ENCODE measurements around the gene TACO1. TPM values are rescaled to one million over a fixed set of nuclear protein-coding genes. Genes with fewer than 3 reads are reported as not detected.

TACO1 gene
- total and polyA plus RNA-seq, 9 of the 15 experiments (the other 6 are each of a cell fraction or from before 2014, with no cell fraction given), result 10.3 to 41.6 (median 30.9) TPM

- 100% methylated on average over 2 of the region's 2 CpGs for WGBS (ENCODE audit: insufficient coverage, low coverage, missing lambda C conversion rate)
- DNase-seq (ENCODE audit: extremely low read depth in 1 of 4, low spot score in 3 of 4), result no peak
Measured at GRCh38 chr17:63563339-63563738, 37.4 kb upstream of the TACO1 start.

DNA sequence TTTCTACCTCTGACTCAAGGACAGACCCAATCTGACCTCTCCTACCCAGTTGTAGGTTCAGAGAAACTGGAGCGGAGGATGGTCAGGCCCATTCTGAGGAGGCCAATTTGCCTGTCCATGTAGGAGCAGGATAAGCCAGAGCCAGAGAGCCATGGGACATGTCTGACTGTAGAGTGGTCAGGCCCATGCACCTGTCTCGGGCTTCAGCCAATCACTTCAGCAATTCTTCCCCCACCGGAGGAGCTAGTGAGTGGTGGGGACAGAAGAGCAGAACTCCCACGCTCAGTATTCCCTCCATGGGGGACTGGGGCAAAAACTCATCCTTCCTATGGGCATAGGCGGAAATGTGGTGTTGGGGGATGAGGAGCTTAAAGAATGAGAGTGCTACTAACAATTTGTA, 36.1 kb upstream of the TACO1 start:
- DNase-seq (ENCODE audit: extremely low read depth in 1 of 4, low spot score in 3 of 4) (no peak), ATAC-seq (peak; percentile 50; the same call in 2 of the 3 replicates), FAIRE-seq (peak; percentile 15)
- in situ Hi-C loops (cut with MboI), result no loop called here
- CTCF ChIA-PET (ENCODE audit: low intra/inter-chr PET ratio), result no interaction called here
- POLR2A ChIA-PET, result interaction anchor here (0.6 to 3.1 kb wide), 5 partner anchors 13 to 209 kb away, joined by 3 to 20 read pairs (median 4); partner anchors contain the start of genes CCDC47 and DCAF7
- no peak for TF ChIP-seq NUFIP1 (IDR thresholded peaks at IDR 0.05; ENCODE audit: partially characterized antibody)
- TF ChIP-seq, protein P1, sequence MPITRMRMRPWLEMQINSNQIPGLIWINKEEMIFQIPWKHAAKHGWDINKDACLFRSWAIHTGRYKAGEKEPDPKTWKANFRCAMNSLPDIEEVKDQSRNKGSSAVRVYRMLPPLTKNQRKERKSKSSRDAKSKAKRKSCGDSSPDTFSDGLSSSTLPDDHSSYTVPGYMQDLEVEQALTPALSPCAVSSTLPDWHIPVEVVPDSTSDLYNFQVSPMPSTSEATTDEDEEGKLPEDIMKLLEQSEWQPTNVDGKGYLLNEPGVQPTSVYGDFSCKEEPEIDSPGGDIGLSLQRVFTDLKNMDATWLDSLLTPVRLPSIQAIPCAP (CRISPR knock-in tag; IDR thresholded peaks at IDR 0.05; ENCODE audit: borderline replicate concordance), result no peak
- TF ChIP-seq DACH1 (IDR thresholded peaks at IDR 0.05; ENCODE audit: partially characterized antibody), result no peak
- no peak for TF ChIP-seq ZNF121 (CRISPR knock-in tag; conservative IDR thresholded peaks at IDR 0.05)
- no peak for TF ChIP-seq FOXA3 (CRISPR knock-in tag; conservative IDR thresholded peaks at IDR 0.05 in 1 of 2, IDR thresholded peaks at IDR 0.05 in 1 of 2)
- no peak for TF ChIP-seq ZNF395 (CRISPR knock-in tag; IDR thresholded peaks at IDR 0.05)
- 90% methylated on average over 5 of the region's 5 CpGs for WGBS (ENCODE audit: insufficient coverage, low coverage, missing lambda C conversion rate)
- Histone ChIP-seq H3K36me3 (ENCODE audit: control insufficient read depth, insufficient read depth, low read length) (peaks cover 10% of the 10 kb centered on the region; the same call in 1 of the 3 replicates), H3K4me3 (no peak overlapping the region), H3K9ac (ENCODE audit: insufficient read depth in 1 of 2, low read depth in 2 of 2, low read length in 2 of 2) (no peak overlapping the region), H4K20me1 (replicated peaks; ENCODE audit: control insufficient read depth, insufficient read depth, low read length) (peaks cover 6% of the 10 kb centered on the region; the same call in 1 of the 2 replicates), H3K79me2 (ENCODE audit: control insufficient read depth, insufficient read depth, low read length) (peaks cover 84% of the 10 kb centered on the region), H3K4me1 (replicated peaks in 1 of 2; ENCODE audit: control insufficient read depth in 2 of 2, insufficient read depth in 2 of 2, low read length in 2 of 2) (no peaks in the 10 kb centered on the region; a peak in 1 of 5 replicates), H3K4me2 (ENCODE audit: insufficient read depth, low read length) (no peak overlapping the region), H3K27me3 (ENCODE audit: control insufficient read depth in 2 of 2, insufficient read depth in 2 of 2, low read length in 2 of 2) (no peaks in the 10 kb centered on the region), H3K27ac (ENCODE audit: extremely low read depth, low read depth, low read length) (no peak overlapping the region), H3K9me3 (replicated peaks; ENCODE audit: control insufficient read depth, insufficient read depth, low read depth, low read length) (no peaks in the 10 kb centered on the region), H3K9me1 (ENCODE audit: control insufficient read depth, insufficient read depth, low read length) (no peaks in the 10 kb centered on the region), H2AFZ (ENCODE audit: low read depth, low read length) (no peak overlapping the region)
- intact Hi-C loops (cut with micrococcal nuclease), result no loop called here
- no TSS peak for BruUV-seq (replicated peaks)

More at GRCh38 chr17:63563339-63563738, 37.4 kb upstream of the TACO1 start:
- no peaks in the 10 kb centered on the region for H3K9me1 ChIP-seq (ENCODE audit: control insufficient read depth, insufficient read depth, low read length)
- H4K20me1 ChIP-seq (replicated peaks; ENCODE audit: control insufficient read depth, insufficient read depth, low read length), result peaks cover 6% of the 10 kb centered on the region; the same call in 1 of the 2 replicates
- FAIRE-seq (no peak), ATAC-seq (no peak)
- H3K27ac ChIP-seq (ENCODE audit: extremely low read depth, low read depth, low read length), result no peak overlapping the region
- no peak overlapping the region for H2AFZ ChIP-seq (ENCODE audit: low read depth, low read length)
- H3K9me3 ChIP-seq (replicated peaks; ENCODE audit: control insufficient read depth, insufficient read depth, low read depth, low read length), result no peaks in the 10 kb centered on the region
- in situ Hi-C loops (cut with MboI), result no loop called here
- no peaks in the 10 kb centered on the region for H3K36me3 ChIP-seq (ENCODE audit: control insufficient read depth, insufficient read depth, low read length)
- no peaks in the 10 kb centered on the region for H3K27me3 ChIP-seq (ENCODE audit: control insufficient read depth in 2 of 2, insufficient read depth in 2 of 2, low read length in 2 of 2)
- H3K4me2 ChIP-seq (ENCODE audit: insufficient read depth, low read length), result no peak overlapping the region
- H3K9ac ChIP-seq (ENCODE audit: insufficient read depth in 1 of 2, low read depth in 2 of 2, low read length in 2 of 2), result no peak overlapping the region
- H3K4me3 ChIP-seq, result no peak overlapping the region
- BruUV-seq (replicated peaks), result no TSS peak
- H3K4me1 ChIP-seq (replicated peaks in 1 of 2; ENCODE audit: control insufficient read depth in 2 of 2, insufficient read depth in 2 of 2, low read length in 2 of 2), result no peaks in the 10 kb centered on the region
- TF ChIP-seq HDAC6 (IDR thresholded peaks at IDR 0.05; ENCODE audit: low read depth, low read length), result no peak
- TF ChIP-seq, protein P2, sequence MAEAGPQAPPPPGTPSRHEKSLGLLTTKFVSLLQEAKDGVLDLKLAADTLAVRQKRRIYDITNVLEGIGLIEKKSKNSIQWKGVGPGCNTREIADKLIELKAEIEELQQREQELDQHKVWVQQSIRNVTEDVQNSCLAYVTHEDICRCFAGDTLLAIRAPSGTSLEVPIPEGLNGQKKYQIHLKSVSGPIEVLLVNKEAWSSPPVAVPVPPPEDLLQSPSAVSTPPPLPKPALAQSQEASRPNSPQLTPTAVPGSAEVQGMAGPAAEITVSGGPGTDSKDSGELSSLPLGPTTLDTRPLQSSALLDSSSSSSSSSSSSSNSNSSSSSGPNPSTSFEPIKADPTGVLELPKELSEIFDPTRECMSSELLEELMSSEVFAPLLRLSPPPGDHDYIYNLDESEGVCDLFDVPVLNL (CRISPR knock-in tag; IDR thresholded peaks at IDR 0.05; ENCODE audit: low read depth), result no peak
- intact Hi-C loops (cut with micrococcal nuclease), result no loop called here
- POLR2A ChIA-PET, result interaction anchor here (0.6 to 0.7 kb wide), 2 partner anchors 11 to 37 kb away, joined by 3 read pairs; no protein-coding TSS in a partner anchor
- peaks cover 82% of the 10 kb centered on the region for H3K79me2 ChIP-seq (ENCODE audit: control insufficient read depth, insufficient read depth, low read length)
- CTCF ChIA-PET (ENCODE audit: low intra/inter-chr PET ratio), result no interaction called here

Measured in K562 (cell line).